Measurements from ENCODE around the gene C1QTNF4.

DNA sequence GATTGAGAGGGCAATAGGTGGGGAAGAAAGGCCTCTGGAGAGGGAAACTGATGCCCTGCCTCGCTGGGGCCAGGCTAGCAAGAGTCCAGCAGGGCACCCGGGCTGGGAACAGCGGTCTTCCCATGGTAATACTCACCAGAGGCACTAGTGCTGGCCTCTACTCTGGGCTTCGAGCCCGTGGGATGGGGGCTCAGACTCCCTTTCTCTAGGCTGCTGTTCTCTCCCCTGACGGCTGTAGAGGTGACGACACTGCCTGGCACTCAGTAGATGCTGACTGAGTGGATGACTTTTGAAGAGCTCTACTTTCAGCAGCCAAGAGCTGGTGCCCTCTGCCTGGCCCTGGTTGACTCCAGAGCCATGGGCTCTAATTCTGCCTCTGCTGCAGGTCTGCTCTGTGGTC lies 818 bp upstream of the C1QTNF4 start:
- TF ChIP-seq GATA2 (IDR thresholded peaks at IDR 0.05; ENCODE audit: low read depth, low read length): no peak
- no peak for TF ChIP-seq GATA3 (IDR thresholded peaks at IDR 0.05; ENCODE audit: low read depth, low read length)
